WERI-Rb-1 (cell line): ENCODE measurements around the gene HBA1.
A peak's percentile ranks its signal among the peaks of the same experiment; 100 is the strongest.

Source experiments
- DNase-seq: peaks from one replicate; pipeline ENCODE4 v3.0.0-alpha.2; 2020
- H3K27ac ChIP-seq: fragments of 250-450 bp; sonication (Bioruptor Pico); 2 replicates; pipeline ENCODE4 v1.5.1; 2020; ENCODE audit warnings: mild to moderate bottlenecking, moderate library complexity
- H3K27me3 ChIP-seq: fragments of 250-450 bp; sonication (Bioruptor Pico); 2 replicates; pipeline ENCODE4 v1.5.1; 2021; ENCODE audit warnings: mild to moderate bottlenecking, low read depth, moderate library complexity; ENCODE audit not compliant: insufficient read depth, severe bottlenecking
- H3K36me3 ChIP-seq: fragments of 250-450 bp; sonication (Bioruptor Pico); 2 replicates; pipeline ENCODE4 v1.5.1; 2020; ENCODE audit warnings: mild to moderate bottlenecking, moderate library complexity
- H3K4me3 ChIP-seq: 2 replicates; pipeline ENCODE4 v1.5.1; 2011; ENCODE audit warnings: low read depth, mild to moderate bottlenecking, control low read depth, low read length
- H3K9me3 ChIP-seq: fragments of 250-450 bp; sonication (Bioruptor Pico); 2 replicates; pipeline ENCODE4 v1.5.1; 2021; ENCODE audit warnings: mild to moderate bottlenecking, moderate library complexity; ENCODE audit not compliant: severe bottlenecking
- CTCF ChIP-seq: IDR thresholded peaks from 2 replicates; pipeline ENCODE4 v1.5.1; 2011; ENCODE audit warnings: low read depth, mild to moderate bottlenecking, control low read depth, inconsistent platforms, low read length

HBA1 gene

GRCh38 chr16:164827-165538 lies 11.5 kb upstream of the HBA1 start:
- Histone ChIP-seq H3K9me3 (no peaks in the 10 kb centered on the region), H3K27me3 (peaks cover 25% of the 10 kb centered on the region), H3K4me3 (peak overlapping the region; percentile 54), H3K27ac (no peak overlapping the region), H3K36me3 (no peaks in the 10 kb centered on the region)
- TF ChIP-seq CTCF: no peak
- DNase-seq: no peak

- H3K27ac ChIP-seq: no peak within 1 kb of the TSS
- no peaks in the 10 kb centered on the region for H3K9me3 ChIP-seq
- peak within 1 kb of the TSS; percentile 54 for H3K4me3 ChIP-seq
- H3K27me3 ChIP-seq: peaks cover 25% of the 10 kb centered on the region
- peak; percentile 40 for DNase-seq
- TF ChIP-seq CTCF: no peak
- no peaks in the 10 kb centered on the region for H3K36me3 ChIP-seq
Measured at GRCh38 chr16:165539-166374, 10.7 kb upstream of the HBA1 start, which contains the start of gene HBM. Gene HBM (plus strand): TSS chr16:165978. CDS start chr16:165998, 20 bp downstream.

GRCh38 chr16:166375-167121 lies 9.9 kb upstream of the HBA1 start:
- Histone ChIP-seq H3K27me3 (peaks cover 29% of the 10 kb centered on the region), H3K9me3 (no peaks in the 10 kb centered on the region), H3K27ac (no peak overlapping the region), H3K4me3 (peak overlapping the region; percentile 54), H3K36me3 (no peaks in the 10 kb centered on the region)
- TF ChIP-seq CTCF: no peak
- DNase-seq: no peak

- H3K27ac ChIP-seq: no peak overlapping the region
- no peaks in the 10 kb centered on the region for H3K9me3 ChIP-seq
- no peaks in the 10 kb centered on the region for H3K36me3 ChIP-seq
- H3K27me3 ChIP-seq: peaks cover 33% of the 10 kb centered on the region
- no peak for TF ChIP-seq CTCF
- no peak for DNase-seq
- H3K4me3 ChIP-seq: no peak overlapping the region
Measured at GRCh38 chr16:167122-167690, 9.3 kb upstream of the HBA1 start.

GRCh38 chr16:168424-168823 lies 8.1 kb upstream of the HBA1 start:
- H3K9me3 ChIP-seq: no peaks in the 10 kb centered on the region
- H3K4me3 ChIP-seq: no peak overlapping the region
- no peaks in the 10 kb centered on the region for H3K36me3 ChIP-seq
- H3K27ac ChIP-seq: no peak overlapping the region
- no peak for TF ChIP-seq CTCF
- H3K27me3 ChIP-seq: peaks cover 34% of the 10 kb centered on the region
- peak; percentile 48 for DNase-seq
